ENCODE data around the gene TSPEAR. TPM values are rescaled to one million over a fixed set of nuclear protein-coding genes. Genes with fewer than 3 reads are reported as not detected.
A peak's percentile ranks its signal among the peaks of the same experiment; 100 is the strongest.

TSPEAR gene
- total and polyA plus RNA-seq, 7 experiments from 2014 or later, result 0.07 TPM; not detected in 6

DNA sequence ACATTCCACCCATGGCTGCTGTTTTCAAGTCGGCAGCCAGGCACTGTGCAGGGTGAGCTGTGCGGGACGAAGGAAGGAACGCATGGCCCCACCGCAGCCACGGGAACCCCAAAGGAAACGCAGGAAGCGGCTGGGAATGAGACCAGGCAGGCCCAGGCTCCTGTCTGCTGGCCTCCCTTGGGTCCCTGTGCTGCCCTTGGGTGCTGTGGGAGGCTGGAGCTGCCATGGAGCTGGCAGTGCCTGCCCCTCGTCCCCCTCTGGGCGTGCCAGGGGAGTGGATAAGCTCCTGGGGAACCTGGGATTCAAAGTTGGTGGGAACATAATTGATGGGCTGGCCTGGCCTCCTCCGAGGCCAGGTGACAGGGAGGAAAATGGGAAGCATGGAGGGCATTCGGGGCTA, 143.1 kb downstream of the TSPEAR start:
- peaks cover 0 to 4% (median 0%) of the 10 kb centered on the region in 3 experiments for H3K9me3 ChIP-seq (ENCODE audit: control insufficient read depth in 2 of 3, low read length in 3 of 3)
- peaks cover 0 to 10% of the 10 kb centered on the region in 2 donors for H3K4me1 ChIP-seq (ENCODE audit: control insufficient read depth in 2 of 2, insufficient read depth in 2 of 2, low read length in 2 of 2)
- ChIA-PET CTCF (no interaction called here), POLR2A (interaction anchor here (0.8 kb wide), 1 partner anchor 139 kb away, joined by 3 read pairs; no protein-coding TSS in a partner anchor)
- intact Hi-C loops (cut with micrococcal nuclease), result no loop called here
- Mint-ChIP-seq H3K27ac (no peak overlapping the region), H3K9me3 (peaks cover 0 to 20% (median 2%) of the 10 kb centered on the region in 11 donors), H3K36me3 (peaks cover 1 to 9% (median 3%) of the 10 kb centered on the region in 5 donors), H3K27me3 (peaks cover 0 to 5% (median 0%) of the 10 kb centered on the region in 5 donors), H3K4me3 (no peak overlapping the region), H3K4me1 (peaks cover 12 to 16% (median 14%) of the 10 kb centered on the region in 7 donors)
- no peaks in the 10 kb centered on the region for H3K36me3 ChIP-seq (ENCODE audit: control insufficient read depth in 2 of 3, insufficient read depth in 3 of 3, low read length in 3 of 3)
- DNase-seq, result no peak
- no peak overlapping the region for H3K27ac ChIP-seq (ENCODE audit: low read depth, low read length)
- ATAC-seq, result no peak
- no peaks in the 10 kb centered on the region for H3K27me3 ChIP-seq (ENCODE audit: control insufficient read depth in 2 of 2, insufficient read depth in 2 of 2, low read length in 2 of 2)
- H3K4me3 ChIP-seq (ENCODE audit: low read length), result no peak overlapping the region

- Histone ChIP-seq H3K27ac (ENCODE audit: low read depth, low read length) (no peak overlapping the region), H3K27me3 (ENCODE audit: control insufficient read depth in 2 of 2, insufficient read depth in 2 of 2, low read length in 2 of 2) (no peaks in the 10 kb centered on the region), H3K36me3 (ENCODE audit: control insufficient read depth in 2 of 3, insufficient read depth in 3 of 3, low read length in 3 of 3) (no peaks in the 10 kb centered on the region), H3K9me3 (ENCODE audit: control insufficient read depth in 2 of 3, low read length in 3 of 3) (peaks cover 0 to 4% (median 0%) of the 10 kb centered on the region in 3 experiments), H3K4me3 (ENCODE audit: low read length) (no peak overlapping the region), H3K4me1 (ENCODE audit: control insufficient read depth in 2 of 2, insufficient read depth in 2 of 2, low read length in 2 of 2) (peaks cover 0 to 10% of the 10 kb centered on the region in 2 donors)
- CTCF ChIA-PET, result no interaction called here
- no peak overlapping the region for H3K27ac Mint-ChIP-seq
- H3K9me3 Mint-ChIP-seq, result peaks cover 0 to 26% (median 5%) of the 10 kb centered on the region in 11 donors
- peaks cover 2 to 14% (median 4%) of the 10 kb centered on the region in 5 donors for H3K36me3 Mint-ChIP-seq
- POLR2A ChIA-PET, result no interaction called here
- DNase-seq (no peak), ATAC-seq (no peak)
- peaks cover 12 to 16% (median 14%) of the 10 kb centered on the region in 7 donors for H3K4me1 Mint-ChIP-seq
- H3K4me3 Mint-ChIP-seq, result no peak overlapping the region
- peaks cover 0 to 5% (median 0%) of the 10 kb centered on the region in 5 donors for H3K27me3 Mint-ChIP-seq
- intact Hi-C loops (cut with micrococcal nuclease), result no loop called here
These were observed 143.7 kb downstream of the TSPEAR start for GRCh38 chr21:44567481-44568171.

DNA sequence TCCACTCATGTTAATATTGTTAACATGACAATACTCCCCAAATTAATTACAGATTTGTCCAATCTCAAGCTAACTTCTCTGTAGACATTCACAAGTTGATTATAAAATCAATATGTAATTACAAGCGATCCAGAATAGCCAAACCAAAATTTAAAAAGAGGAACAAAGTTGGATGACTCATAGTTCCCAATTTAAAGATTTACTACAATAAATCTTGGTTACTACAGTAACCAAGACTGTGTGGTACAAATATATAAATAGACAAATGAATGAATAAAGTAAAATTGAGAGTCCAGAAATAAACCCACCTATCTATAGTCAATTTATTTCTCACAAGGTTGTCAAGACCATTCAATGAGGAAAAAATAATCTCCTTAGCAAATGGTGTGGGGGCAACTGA, 145.0 kb downstream of the TSPEAR start:
- no peak for DNase-seq
- no peaks in the 10 kb centered on the region for H3K36me3 ChIP-seq (ENCODE audit: control insufficient read depth in 2 of 3, insufficient read depth in 3 of 3, low read length in 3 of 3)
- H3K9me3 Mint-ChIP-seq, result peaks cover 4 to 29% (median 12%) of the 10 kb centered on the region in 11 donors
- intact Hi-C loops (cut with micrococcal nuclease), result no loop called here
- no peak overlapping the region for H3K4me3 ChIP-seq (ENCODE audit: low read length)
- peaks cover 0 to 13% (median 0%) of the 10 kb centered on the region in 5 donors for H3K27me3 Mint-ChIP-seq
- ChIA-PET CTCF (no interaction called here), POLR2A (no interaction called here)
- H3K9me3 ChIP-seq (ENCODE audit: control insufficient read depth in 2 of 3, low read length in 3 of 3), result peaks cover 0 to 2% (median 0%) of the 10 kb centered on the region in 3 experiments
- peaks cover 0 to 10% of the 10 kb centered on the region in 2 donors for H3K4me1 ChIP-seq (ENCODE audit: control insufficient read depth in 2 of 2, insufficient read depth in 2 of 2, low read length in 2 of 2)
- no peak overlapping the region for H3K27ac Mint-ChIP-seq
- no peaks in the 10 kb centered on the region for H3K27me3 ChIP-seq (ENCODE audit: control insufficient read depth in 2 of 2, insufficient read depth in 2 of 2, low read length in 2 of 2)
- H3K4me1 Mint-ChIP-seq, result peaks cover 12 to 16% (median 14%) of the 10 kb centered on the region in 7 donors
- no peak overlapping the region for H3K27ac ChIP-seq (ENCODE audit: low read depth, low read length)
- H3K4me3 Mint-ChIP-seq, result no peak overlapping the region
- ATAC-seq, result peak; percentile 27
- peaks cover 1 to 16% (median 10%) of the 10 kb centered on the region in 5 donors for H3K36me3 Mint-ChIP-seq

GRCh38 chr21:44564886-44565598, 146.3 kb downstream of the TSPEAR start:
- ATAC-seq, result no peak
- Mint-ChIP-seq H3K36me3 (peaks cover 5 to 22% (median 11%) of the 10 kb centered on the region in 5 donors), H3K4me3 (peak overlapping the region in 7 of 10 donors; percentile 3 to 66 (median 47)), H3K27me3 (peaks cover 0 to 26% (median 0%) of the 10 kb centered on the region in 5 donors), H3K9me3 (peaks cover 7 to 40% (median 18%) of the 10 kb centered on the region in 11 donors), H3K27ac (peak overlapping the region; percentile 56 to 82 (median 69)), H3K4me1 (peaks cover 12 to 16% (median 14%) of the 10 kb centered on the region in 7 donors)
- Histone ChIP-seq H3K27me3 (ENCODE audit: control insufficient read depth in 2 of 2, insufficient read depth in 2 of 2, low read length in 2 of 2) (no peaks in the 10 kb centered on the region), H3K4me3 (ENCODE audit: low read length) (no peak overlapping the region), H3K4me1 (ENCODE audit: control insufficient read depth in 2 of 2, insufficient read depth in 2 of 2, low read length in 2 of 2) (peaks cover 0 to 10% of the 10 kb centered on the region in 2 donors), H3K27ac (ENCODE audit: low read depth, low read length) (no peak overlapping the region), H3K9me3 (ENCODE audit: control insufficient read depth in 2 of 3, low read length in 3 of 3) (no peaks in the 10 kb centered on the region), H3K36me3 (ENCODE audit: control insufficient read depth in 2 of 3, insufficient read depth in 3 of 3, low read length in 3 of 3) (no peaks in the 10 kb centered on the region)
- intact Hi-C loops (cut with micrococcal nuclease), result no loop called here
- ChIA-PET CTCF (no interaction called here), POLR2A (no interaction called here)
- no peak for DNase-seq

- Mint-ChIP-seq H3K27me3 (peaks cover 0 to 29% (median 0%) of the 10 kb centered on the region in 5 donors), H3K4me3 (peak overlapping the region in 2 of 10 donors; percentile 30 to 60), H3K9me3 (peaks cover 7 to 49% (median 19%) of the 10 kb centered on the region in 11 donors), H3K27ac (peak overlapping the region in 4 of 9 donors; percentile 56 to 81 (median 60)), H3K4me1 (peaks cover 12 to 16% (median 14%) of the 10 kb centered on the region in 7 donors), H3K36me3 (peaks cover 5 to 22% (median 11%) of the 10 kb centered on the region in 5 donors)
- DNase-seq (no peak), ATAC-seq (no peak)
- CTCF ChIA-PET, result interaction anchor here (0.6 kb wide), 1 partner anchor 20 kb away, joined by 3 read pairs; no protein-coding TSS in a partner anchor
- no peaks in the 10 kb centered on the region for H3K27me3 ChIP-seq (ENCODE audit: control insufficient read depth in 2 of 2, insufficient read depth in 2 of 2, low read length in 2 of 2)
- intact Hi-C loops (cut with micrococcal nuclease), result no loop called here
- H3K9me3 ChIP-seq (ENCODE audit: control insufficient read depth in 2 of 3, low read length in 3 of 3), result no peaks in the 10 kb centered on the region
- H3K36me3 ChIP-seq (ENCODE audit: control insufficient read depth in 2 of 3, insufficient read depth in 3 of 3, low read length in 3 of 3), result no peaks in the 10 kb centered on the region
- H3K4me3 ChIP-seq (ENCODE audit: low read length), result no peak overlapping the region
- POLR2A ChIA-PET, result no interaction called here
- no peak overlapping the region for H3K27ac ChIP-seq (ENCODE audit: low read depth, low read length)
- peaks cover 0 to 10% of the 10 kb centered on the region in 2 donors for H3K4me1 ChIP-seq (ENCODE audit: control insufficient read depth in 2 of 2, insufficient read depth in 2 of 2, low read length in 2 of 2)
These were observed 147.3 kb downstream of the TSPEAR start for GRCh38 chr21:44564099-44564498.

DNA sequence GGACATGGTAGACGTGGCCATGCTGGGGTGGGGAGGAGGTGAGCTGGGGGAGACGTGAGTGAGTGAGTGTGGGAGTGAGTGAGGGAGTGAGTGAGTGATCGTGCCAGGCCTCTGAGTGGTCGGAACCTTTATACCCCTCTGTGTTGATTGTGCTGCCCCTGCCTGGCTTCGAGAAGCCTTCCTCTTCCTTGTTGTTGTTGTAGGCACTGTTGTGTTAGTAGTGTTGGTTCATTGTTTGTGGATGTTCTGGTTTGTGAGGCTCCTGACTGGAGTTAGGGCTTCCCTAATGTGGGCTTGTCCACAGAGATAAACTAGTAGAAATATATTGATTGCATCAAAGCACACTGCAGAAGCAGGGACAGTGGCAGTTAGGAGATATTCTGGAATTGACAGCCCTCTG, 152.7 kb downstream of the TSPEAR start, which contains the start of gene KRTAP10-3:
Gene KRTAP10-3 (minus strand): TSS at position 101 of the 400 bp plus-strand sequence. CDS start 80 bp downstream, at position 21.
- H3K9me3 ChIP-seq (ENCODE audit: control insufficient read depth in 2 of 3, low read length in 3 of 3), result peaks cover 0 to 6% (median 0%) of the 10 kb centered on the region in 3 experiments
- Mint-ChIP-seq H3K27ac (no peak within 1 kb of the TSS), H3K27me3 (peaks cover 0 to 37% (median 2%) of the 10 kb centered on the region in 5 donors), H3K9me3 (peaks cover 10 to 66% (median 24%) of the 10 kb centered on the region in 11 donors), H3K4me3 (no peak within 1 kb of the TSS), H3K36me3 (peaks cover 10 to 18% (median 12%) of the 10 kb centered on the region in 5 donors), H3K4me1 (peaks cover 0 to 4% (median 0%) of the 10 kb centered on the region in 7 donors)
- ChIA-PET POLR2A (no interaction called here), CTCF (no interaction called here)
- no peak for DNase-seq
- H3K27ac ChIP-seq (ENCODE audit: low read depth, low read length), result no peak within 1 kb of the TSS
- no peaks in the 10 kb centered on the region for H3K36me3 ChIP-seq (ENCODE audit: control insufficient read depth in 2 of 3, insufficient read depth in 3 of 3, low read length in 3 of 3)
- ATAC-seq, result no peak
- no peaks in the 10 kb centered on the region for H3K4me1 ChIP-seq (ENCODE audit: control insufficient read depth in 2 of 2, insufficient read depth in 2 of 2, low read length in 2 of 2)
- H3K4me3 ChIP-seq (ENCODE audit: low read length), result no peak within 1 kb of the TSS
- intact Hi-C loops (cut with micrococcal nuclease), result no loop called here
- no peaks in the 10 kb centered on the region for H3K27me3 ChIP-seq (ENCODE audit: control insufficient read depth in 2 of 2, insufficient read depth in 2 of 2, low read length in 2 of 2)
